A673 (cell line): ENCODE results near the gene DPF1.

Experiments used
- CTCF ChIP-seq: fragments of 300-800, 200-600 bp; sonication (generic); conservative IDR thresholded peaks from 2 replicates; pipeline ENCODE4 v1.5.1; 2017; ENCODE audit warnings: low read depth, mild to moderate bottlenecking, antibody characterized with exemption, low read length, moderate library complexity, mixed read lengths
- EZH2 ChIP-seq: fragments of 200-600 bp; sonication (generic); IDR thresholded peaks from 2 replicates; pipeline ENCODE4 v1.6.1; 2017; ENCODE audit warnings: borderline replicate concordance, low read depth, mild to moderate bottlenecking, mixed read lengths, antibody characterized with exemption, low read length; ENCODE audit not compliant: poor library complexity, severe bottlenecking

- TF ChIP-seq CTCF (no peak), EZH2 (no peak)
Observed at GRCh38 chr19:38213911-38214625, 10.0 kb downstream of the DPF1 start.
